Body of pancreas (tissue), 4 donors: ENCODE data around the gene PCDHGA2. TPM values are rescaled to one million over a fixed set of nuclear protein-coding genes. Genes with fewer than 3 reads are reported as not detected.
"Not testable (repeated sequence)": the region's sequence is repeated elsewhere in the genome, so short reads cannot be mapped to it uniquely, and the experiment has no call there.

ENCODE experiments used
- ATAC-seq: fragments of 150-250 bp; one replicate; pipeline ENCODE4 v1.9.1; 2016
- DNase-seq, 4 donors: peaks; one replicate each; pipeline ENCODE4 v3.0.0-alpha.2; 2019
- H3K27ac ChIP-seq, 4 donors: fragments of 200-600 bp; sonication (generic); 1 replicate in 3 of 4; 2 replicates in 1 of 4; pipeline versions ENCODE4 v1.5.1 to v1.6.1; 2016 to 2019; ENCODE audit warnings: mild to moderate bottlenecking in 1 of 4, mixed read lengths in 1 of 4, moderate library complexity in 1 of 4
- H3K27me3 ChIP-seq, 2 donors: fragments of 200-600 bp; sonication (generic); one replicate each; pipeline ENCODE4 v1.6.0; 2016; ENCODE audit warnings: mild to moderate bottlenecking in 1 of 2
- H3K36me3 ChIP-seq, 2 donors: fragments of 200-600 bp; sonication (generic); replicated peaks in 1 of 2; 2 replicates each; pipeline ENCODE4 v1.5.1; 2016; ENCODE audit warnings: low read depth in 2 of 2; ENCODE audit not compliant: insufficient read depth in 1 of 2
- H3K4me1 ChIP-seq: fragments of 200-600 bp; sonication (generic); one replicate; pipeline ENCODE4 v1.6.0; 2016
- H3K4me3 ChIP-seq, 2 donors: fragments of 200-600 bp; sonication (generic); 1 replicate in 1 of 2; 2 replicates in 1 of 2; pipeline ENCODE4 v1.5.1; 2016 to 2019
- H3K9me3 ChIP-seq, 3 donors: fragments of 200-600 bp; sonication (generic); 1 replicate in 2 of 3; 2 replicates in 1 of 3; pipeline ENCODE4 v1.5.1; 2016
- CTCF ChIP-seq, 7 experiments: fragments of 450-650 bp in 4 of 7; fragments of 200-600 bp in 3 of 7; sonication (generic) in 3 of 7; IDR thresholded peaks; one replicate each; pipeline ENCODE4 v1.5.1; 2016 to 2019; ENCODE audit warnings: antibody characterized with exemption in 7 of 7
- POLR2A ChIP-seq, 3 donors: fragments of 450-650 bp; IDR thresholded peaks; one replicate each; pipeline ENCODE4 v1.6.1; 2016; ENCODE audit warnings: antibody characterized with exemption in 3 of 3, mild to moderate bottlenecking in 2 of 3
- WGBS, 2 donors: methylation state at CpG; one replicate each; pipeline ENCODE4 v1.1.5; 2017; 5-methylcytosine and 5-hydroxymethylcytosine counted together
- intact Hi-C: fragments of 100-400 bp; cut with DNase I; formaldehyde crosslinking; loops from one replicate; pipeline ENCODE4 v1.15.1; 2023
- total RNA-seq, 2 donors: library from RNA; depleted of rRNA; stranded (reverse); fragments of >200 nt; gene quantifications; one replicate each; pipeline ENCODE4 v1.1.0, GENCODE V29; 2016

PCDHGA2 gene
- total RNA-seq, 2 donors from 2014 or later: 2.0 to 2.9 TPM

- DNase-seq (no peak), ATAC-seq (no peak)
- H3K9me3 ChIP-seq: peaks cover 0 to 41% (median 3%) of the 10 kb centered on the region in 3 donors
- no peaks in the 10 kb centered on the region for H3K27me3 ChIP-seq
- H3K4me3 ChIP-seq: no peak overlapping the region
- intact Hi-C loops: no loop called here
- H3K36me3 ChIP-seq: peaks cover 0 to 5% of the 10 kb centered on the region in 2 donors
- H3K27ac ChIP-seq: no peak overlapping the region
- 79 to 90% methylated on average over 3 of the region's 3 CpGs for WGBS, 2 donors
- peaks cover 13% of the 10 kb centered on the region for H3K4me1 ChIP-seq
- TF ChIP-seq CTCF (IDR thresholded peaks at IDR 0.05) (no peak), POLR2A (IDR thresholded peaks at IDR 0.05) (no peak)
These were observed 16.3 kb upstream of the PCDHGA2 start for GRCh38 chr5:141322261-141322660.

- H3K4me1 ChIP-seq: peaks cover 3% of the 10 kb centered on the region
- no peaks in the 10 kb centered on the region for H3K27me3 ChIP-seq
- TF ChIP-seq POLR2A (IDR thresholded peaks at IDR 0.05) (peak in 2 of 3 donors; percentile 20 to 25), CTCF (IDR thresholded peaks at IDR 0.05) (peak in 4 of 7 experiments; percentile 14 to 39 (median 26))
- intact Hi-C loops: no loop called here
- no peak overlapping the region for H3K4me3 ChIP-seq
- WGBS, 2 donors: 7 to 12% methylated on average over 27 of the region's 27 CpGs
- peak; percentile 22 to 57 (median 42) for DNase-seq
- no peaks in the 10 kb centered on the region for H3K36me3 ChIP-seq
- peaks cover 0 to 24% (median 0%) of the 10 kb centered on the region in 3 donors for H3K9me3 ChIP-seq
- no peak overlapping the region for H3K27ac ChIP-seq
- peak; percentile 38 for ATAC-seq
These were observed 12.3 kb upstream of the PCDHGA2 start for GRCh38 chr5:141326088-141326854.

GRCh38 chr5:141328231-141328630 lies 10.3 kb upstream of the PCDHGA2 start:
- peaks cover 0 to 32% (median 0%) of the 10 kb centered on the region in 3 donors for H3K9me3 ChIP-seq
- 70 to 72% methylated on average over 8 of the region's 8 CpGs for WGBS, 2 donors
- intact Hi-C loops: no loop called here

GRCh38 chr5:141330299-141331080 lies 8.1 kb upstream of the PCDHGA2 start, which contains the start of gene PCDHGA1:
TSS of gene PCDHGA1 (plus strand) at chr5:141330514.
- intact Hi-C loops: no loop called here
- TF ChIP-seq POLR2A (IDR thresholded peaks at IDR 0.05): no peak
- peak in 4 of 7 experiments; percentile 9 to 41 (median 24) for TF ChIP-seq CTCF (IDR thresholded peaks at IDR 0.05)
- Histone ChIP-seq H3K27ac (no peak within 1 kb of the TSS), H3K4me3 (no peak within 1 kb of the TSS), H3K9me3 (peaks cover 0 to 32% (median 0%) of the 10 kb centered on the region in 3 donors), H3K36me3 (no peaks in the 10 kb centered on the region), H3K4me1 (no peaks in the 10 kb centered on the region), H3K27me3 (no peaks in the 10 kb centered on the region)
- peak in 2 of 4 donors; percentile 31 to 48 for DNase-seq
- 16 to 21% methylated on average over 20 to 21 of the region's 21 CpGs for whole genome bisulfite sequencing, 2 donors
- peak; percentile 50 for ATAC-seq

More at GRCh38 chr5:141328231-141328630, 10.3 kb upstream of the PCDHGA2 start:
- Histone ChIP-seq H3K36me3 (no peaks in the 10 kb centered on the region), H3K4me1 (no peaks in the 10 kb centered on the region), H3K27me3 (no peaks in the 10 kb centered on the region), H3K27ac (no peak overlapping the region), H3K4me3 (no peak overlapping the region)
- ATAC-seq (no peak), DNase-seq (no peak)
- no peak for TF ChIP-seq POLR2A (IDR thresholded peaks at IDR 0.05)
- no peak for TF ChIP-seq CTCF (IDR thresholded peaks at IDR 0.05)

GRCh38 chr5:141332571-141332970 lies 6.0 kb upstream of the PCDHGA2 start:
- H3K4me1 ChIP-seq, intact Hi-C loops, H3K27ac ChIP-seq, H3K4me3 ChIP-seq, ATAC-seq, H3K36me3 ChIP-seq, DNase-seq, H3K27me3 ChIP-seq: not testable (repeated sequence)
- 11 to 28% methylated on average over 4 to 34 of the region's 39 CpGs for WGBS, 2 donors
- peaks cover 0 to 36% (median 0%) of the 10 kb centered on the region in 3 donors for H3K9me3 ChIP-seq

GRCh38 chr5:141340781-141341354 lies 2.3 kb downstream of the PCDHGA2 start:
- ATAC-seq, H3K4me1 ChIP-seq, H3K36me3 ChIP-seq, H3K4me3 ChIP-seq, intact Hi-C loops, H3K27me3 ChIP-seq, DNase-seq, H3K27ac ChIP-seq: not testable (repeated sequence)
- WGBS, 2 donors: 42 to 72% methylated on average over 14 to 45 of the region's 45 CpGs
- H3K9me3 ChIP-seq: peaks cover 0 to 55% (median 4%) of the 10 kb centered on the region in 3 donors
